PFSK-1 (cell line): ENCODE measurements around the gene ARHGEF2.

Experiments used
- POLR2AphosphoS5 ChIP-seq: IDR thresholded peaks from 2 replicates; pipeline ENCODE4 v1.6.1; 2012; ENCODE audit warnings: low read depth, mild to moderate bottlenecking, control low read depth, low read length, moderate library complexity
- REST ChIP-seq, 2 experiments: IDR thresholded peaks; 2 replicates each; pipeline versions ENCODE4 v1.6.1 to v1.8.0; 2011 to 2012; ENCODE audit warnings: low read depth in 2 of 2, low read length in 2 of 2, control low read depth in 1 of 2, inconsistent platforms in 1 of 2, mild to moderate bottlenecking in 1 of 2, moderate library complexity in 1 of 2; ENCODE audit not compliant: insufficient read depth in 1 of 2
- SIN3A ChIP-seq: IDR thresholded peaks from 2 replicates; pipeline ENCODE4 v1.6.1; 2012; ENCODE audit warnings: mild to moderate bottlenecking, low read length, moderate library complexity, borderline replicate concordance; ENCODE audit not compliant: insufficient read depth
- TAF1 ChIP-seq: IDR thresholded peaks from 2 replicates; pipeline ENCODE4 v1.6.1; 2012; ENCODE audit warnings: low read length, control low read depth, borderline replicate concordance; ENCODE audit not compliant: insufficient read depth

- no peak for TF ChIP-seq SIN3A
- no peak for TF ChIP-seq POLR2AphosphoS5
- TF ChIP-seq REST (IDR thresholded peaks at IDR 0.05; ENCODE audit: insufficient read depth in 1 of 2, low read depth in 2 of 2, low read length in 2 of 2) = no peak
- no peak for TF ChIP-seq TAF1
Observed at GRCh38 chr1:156006666-156007376, 28.5 kb upstream of the ARHGEF2 start.
